GM18858 (cell line): Measurements from ENCODE around the gene MOK.

ENCODE experiments used
- ATAC-seq: cut with Tn5 transposase; IDR thresholded peaks from one replicate; pipeline ENCODE4 v1.9.1; 2021; ENCODE audit not compliant: unreplicated experiment

MOK gene

DNA sequence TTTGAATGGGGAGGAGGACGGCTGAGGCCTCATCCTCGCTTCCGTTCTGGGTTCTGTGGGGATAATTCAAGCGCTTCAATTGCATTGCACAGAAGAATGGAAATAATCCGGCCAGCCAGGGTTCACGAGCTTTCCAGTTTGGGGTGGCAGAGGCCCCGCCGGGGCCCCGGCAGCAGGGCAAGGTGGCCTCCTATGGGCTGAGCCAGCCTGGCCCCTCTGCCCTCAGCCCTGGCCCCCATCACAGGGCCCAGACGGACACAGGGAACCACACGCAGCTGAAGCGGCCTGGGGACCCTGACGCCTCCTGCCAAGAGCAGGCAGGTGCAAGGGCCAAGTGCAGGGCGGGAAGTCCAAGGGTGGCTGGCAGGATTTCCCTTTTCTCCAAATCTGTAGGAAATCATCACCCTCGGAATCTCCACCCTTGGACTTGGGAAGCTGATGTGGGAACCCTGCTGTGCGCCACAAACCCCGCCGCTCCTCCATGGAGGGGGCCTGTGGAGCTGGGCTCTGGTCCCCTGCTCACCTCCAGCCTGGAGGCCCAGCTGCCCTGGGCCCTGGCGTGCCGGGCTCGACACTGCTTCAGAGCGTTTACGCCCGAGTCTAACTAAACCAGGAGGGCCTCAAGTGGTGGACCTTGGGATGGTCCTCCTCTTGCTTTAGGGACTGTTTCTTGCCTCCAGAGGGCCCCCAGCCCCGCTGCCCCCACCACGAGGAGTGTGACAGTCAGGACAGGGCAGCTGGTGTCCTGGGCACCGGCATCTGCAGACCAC, 78.4 kb downstream of the MOK start:
- no peak for ATAC-seq

DNA sequence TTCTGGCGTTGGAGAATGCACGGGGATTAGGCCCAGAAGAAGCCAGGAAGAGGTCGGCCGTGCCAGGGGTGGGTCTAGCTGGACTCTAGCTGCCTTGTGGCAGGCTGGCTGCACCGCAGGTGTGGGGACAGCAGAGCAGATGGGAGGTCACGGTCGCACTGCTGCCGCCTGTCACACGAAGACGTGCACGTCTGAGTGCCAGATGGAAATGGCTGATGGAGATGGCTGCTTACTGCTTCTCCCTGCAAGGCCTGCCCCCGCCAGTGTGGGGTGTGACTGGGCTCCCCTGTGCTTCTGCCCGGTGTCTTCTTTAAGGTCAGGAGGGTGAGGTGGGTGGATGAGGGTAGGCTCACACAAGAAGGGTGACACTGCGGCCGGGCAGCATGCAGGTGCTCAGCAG, 79.0 kb downstream of the MOK start:
- ATAC-seq, result no peak

GRCh38 chr14:102225386-102225785, 79.6 kb downstream of the MOK start:
- ATAC-seq, result no peak

GRCh38 chr14:102223682-102224081, 81.3 kb downstream of the MOK start:
- ATAC-seq, result no peak

DNA sequence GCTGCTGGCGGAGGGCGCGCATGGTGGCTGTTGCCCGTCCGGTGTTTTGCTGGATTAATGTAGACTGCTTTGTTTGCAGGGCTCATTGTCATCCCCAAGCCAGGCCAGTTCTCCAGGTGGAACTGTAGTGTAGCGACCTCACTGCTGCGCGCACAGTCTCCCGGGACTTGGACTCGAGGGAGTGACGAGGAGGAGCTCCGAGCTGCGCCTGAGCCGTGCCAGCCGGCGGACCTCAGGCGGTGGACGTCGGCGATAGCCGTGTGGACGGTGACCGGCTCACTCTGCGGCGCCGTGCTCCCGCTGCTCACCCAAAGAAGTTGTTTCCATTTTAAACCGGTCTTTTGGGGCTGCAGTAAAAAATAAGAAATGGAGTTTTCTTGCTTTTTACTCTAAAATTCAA, 82.2 kb downstream of the MOK start:
- ATAC-seq, result no peak

DNA sequence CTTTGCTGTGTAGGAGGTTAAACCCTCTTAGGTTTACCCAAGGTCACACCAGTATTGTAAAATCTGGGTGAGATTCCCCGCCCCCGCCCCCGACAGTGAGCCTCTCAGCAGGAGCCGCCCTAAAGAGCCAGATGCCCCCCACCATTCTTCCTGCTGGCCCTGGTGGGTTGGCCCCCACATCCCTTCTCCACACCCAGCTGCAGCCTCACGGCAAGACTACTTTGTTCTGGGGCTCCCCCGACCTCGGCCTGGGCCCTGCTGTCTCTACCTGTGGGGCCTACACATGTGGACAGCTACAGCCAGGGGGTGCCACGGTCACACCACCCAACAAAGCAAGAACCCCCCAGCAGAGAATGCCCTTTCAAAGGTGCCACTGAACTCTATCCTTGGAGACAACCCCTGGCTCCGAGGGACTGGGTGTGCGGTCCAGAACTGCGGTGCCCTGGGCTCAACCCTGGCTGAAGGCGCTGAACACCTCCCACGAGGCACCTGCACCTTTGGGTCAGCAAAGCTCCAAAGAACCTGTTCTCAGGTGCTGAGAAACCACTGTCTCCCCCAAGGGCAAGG, 82.9 kb downstream of the MOK start:
- ATAC-seq, result no peak

- ATAC-seq, result no peak
These were observed 83.9 kb downstream of the MOK start for GRCh38 chr14:102221026-102221425.

DNA sequence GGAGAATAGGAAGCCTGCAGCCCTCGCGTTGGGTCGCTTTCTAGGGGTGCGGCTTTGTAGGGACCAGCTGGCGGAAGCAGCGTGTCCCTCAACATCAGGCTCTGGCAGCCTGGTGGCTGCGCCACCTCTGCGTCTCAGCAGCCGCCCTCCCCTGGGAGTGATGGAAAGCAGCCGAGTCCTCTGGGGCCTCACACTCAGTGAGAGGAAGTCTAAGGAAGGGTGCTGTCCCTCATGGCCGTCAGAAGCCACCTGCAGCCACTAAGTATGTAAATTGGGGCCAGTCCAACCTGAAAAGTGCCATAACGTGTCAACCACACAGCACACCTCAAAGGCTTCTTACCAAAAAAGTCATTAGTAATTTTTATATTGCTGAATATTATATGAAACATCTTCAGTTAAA, 84.9 kb downstream of the MOK start:
- peak; percentile 87 for ATAC-seq

- no peak for ATAC-seq
These were observed 85.6 kb downstream of the MOK start for GRCh38 chr14:102219316-102219715.

DNA sequence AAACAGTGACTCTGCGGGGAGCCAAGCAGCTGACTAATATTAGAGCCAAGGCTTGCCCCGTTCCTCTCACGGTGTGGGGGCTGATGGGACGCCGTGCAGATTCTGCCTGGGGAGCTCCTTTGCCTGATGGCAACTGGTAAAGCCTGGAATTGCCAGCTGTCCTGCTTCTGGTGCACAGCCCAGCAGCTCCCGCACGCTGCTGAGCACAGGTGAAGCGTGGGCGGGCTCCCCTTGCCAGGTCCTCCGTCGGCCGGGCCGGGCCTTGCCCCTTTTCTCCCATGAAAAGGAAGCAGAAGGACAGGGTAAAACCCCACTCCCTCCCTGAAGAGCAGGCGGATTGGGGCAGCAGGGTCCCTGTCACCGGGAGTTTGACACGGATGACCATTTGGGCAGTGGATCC, 86.3 kb downstream of the MOK start:
- no peak for ATAC-seq

DNA sequence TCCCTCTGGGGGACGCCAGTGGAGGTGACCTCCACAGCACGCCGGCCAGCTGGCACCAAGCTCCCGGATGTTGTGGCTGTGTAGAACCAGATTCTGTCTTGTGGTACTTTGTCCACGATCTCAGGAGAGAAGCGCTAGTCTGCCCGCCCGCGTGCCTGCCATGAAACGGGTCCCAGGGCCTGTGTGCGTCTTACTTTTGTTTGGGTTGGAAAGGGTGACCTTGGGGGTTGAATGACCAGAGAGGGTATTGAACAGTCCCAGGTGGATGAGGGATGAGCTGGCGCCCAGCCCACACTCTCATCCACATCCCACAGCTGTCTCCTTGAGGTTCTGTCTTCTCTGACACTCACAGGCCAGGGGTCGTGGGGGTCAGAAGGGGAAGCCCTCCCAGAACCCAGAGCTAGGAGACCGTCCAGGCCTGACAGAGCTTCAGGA, 87.0 kb downstream of the MOK start:
- ATAC-seq, result no peak

DNA sequence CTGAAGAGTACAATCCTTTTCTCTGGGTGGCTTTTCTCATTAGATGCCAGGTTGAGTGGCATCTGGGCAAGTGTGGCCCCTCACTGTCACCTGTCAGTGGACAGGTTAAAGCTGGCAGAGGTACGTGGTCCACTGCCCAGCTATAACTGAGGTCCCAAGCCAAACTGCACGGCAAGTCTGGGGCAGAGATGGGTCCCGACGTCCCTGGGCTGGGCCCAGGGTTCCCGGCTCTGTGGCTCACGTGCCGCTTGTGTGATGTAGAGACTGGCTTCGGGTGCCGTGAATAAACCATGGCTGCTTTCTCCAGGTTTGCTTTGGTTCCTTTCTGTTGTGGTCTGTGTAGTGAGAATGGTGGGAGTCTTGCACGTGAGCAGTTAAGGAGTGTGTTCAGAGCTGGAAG, 87.6 kb downstream of the MOK start:
- ATAC-seq, result no peak

DNA sequence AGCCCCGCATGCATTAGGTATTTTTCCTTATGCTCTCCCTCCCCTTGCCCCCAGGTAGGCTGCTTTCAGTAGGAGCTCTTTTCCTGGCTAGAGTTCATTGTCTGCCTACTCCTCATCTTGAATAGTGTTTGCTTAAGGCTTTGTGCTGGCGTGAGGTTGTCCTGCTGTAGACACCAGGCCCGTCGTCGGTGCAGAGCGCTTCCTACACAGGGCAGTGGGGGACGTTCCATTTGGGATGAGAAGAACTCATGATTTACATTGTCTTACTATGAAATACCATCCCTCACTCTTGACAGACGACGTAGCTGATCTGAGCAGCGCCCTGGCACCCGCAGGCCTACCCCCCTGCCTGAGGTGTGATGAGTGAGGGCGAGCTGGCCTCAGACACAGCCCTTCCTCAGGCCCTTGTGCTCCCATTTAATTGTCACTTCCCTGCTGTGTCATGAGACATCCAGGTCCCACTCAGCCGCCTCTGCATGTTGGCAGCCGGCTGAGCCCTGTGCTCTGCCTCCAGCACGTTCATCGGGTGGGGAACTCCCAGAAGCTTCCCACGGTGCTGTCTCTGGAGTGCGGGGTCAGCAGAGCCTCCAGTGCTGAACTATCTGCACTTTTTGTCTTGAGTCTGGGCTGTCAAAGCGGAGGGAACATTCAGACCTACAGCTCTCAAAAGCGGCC, 89.3 kb downstream of the MOK start:
- no peak for ATAC-seq

GRCh38 chr14:102215071-102215470, 89.9 kb downstream of the MOK start:
- ATAC-seq, result no peak

GRCh38 chr14:102213984-102214658, 90.8 kb downstream of the MOK start:
- no peak for ATAC-seq

- ATAC-seq, result no peak
These were observed 91.5 kb downstream of the MOK start for GRCh38 chr14:102213470-102213869.

GRCh38 chr14:102212845-102213244, 92.1 kb downstream of the MOK start:
- ATAC-seq, result no peak

DNA sequence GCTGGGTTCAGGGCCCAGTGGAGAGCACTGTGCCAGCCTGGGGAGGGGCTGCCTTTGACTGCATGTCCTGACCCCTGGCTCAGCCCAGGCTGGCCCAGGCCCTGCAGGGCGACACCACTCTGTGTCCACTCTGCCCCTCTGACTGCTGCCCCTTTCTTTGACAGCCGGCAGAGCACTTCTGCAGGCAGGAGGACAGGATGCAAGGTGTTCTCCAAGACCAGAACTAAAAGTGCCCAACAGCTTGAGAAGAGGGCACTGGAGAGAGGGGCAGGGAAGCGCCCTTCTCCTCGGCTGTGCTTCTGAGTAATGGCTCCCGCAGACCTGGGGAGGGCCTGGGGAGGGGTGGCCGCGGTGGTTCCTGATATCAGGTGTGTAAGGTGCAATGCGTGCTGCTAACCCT, 92.6 kb downstream of the MOK start:
- ATAC-seq, result no peak

DNA sequence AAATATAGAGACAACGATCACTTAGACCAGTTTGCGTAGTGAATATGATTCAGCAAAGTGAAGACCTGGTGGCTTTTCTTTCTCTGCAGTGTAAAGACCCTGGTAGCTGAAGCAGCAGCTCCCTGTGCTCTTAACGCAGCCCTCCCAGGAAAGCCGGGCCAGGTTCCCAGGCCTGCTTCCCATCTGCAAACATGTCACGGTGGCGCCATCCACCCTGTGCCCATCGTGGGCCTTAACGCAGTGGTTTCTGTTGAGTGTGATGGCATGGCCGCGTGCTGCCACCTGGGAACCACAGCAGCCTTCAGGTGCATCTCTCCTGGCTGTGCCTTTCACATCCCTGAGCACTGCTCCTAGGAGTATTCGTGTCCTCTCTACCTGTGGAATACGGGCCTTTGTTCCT, 93.7 kb downstream of the MOK start:
- no peak for ATAC-seq

DNA sequence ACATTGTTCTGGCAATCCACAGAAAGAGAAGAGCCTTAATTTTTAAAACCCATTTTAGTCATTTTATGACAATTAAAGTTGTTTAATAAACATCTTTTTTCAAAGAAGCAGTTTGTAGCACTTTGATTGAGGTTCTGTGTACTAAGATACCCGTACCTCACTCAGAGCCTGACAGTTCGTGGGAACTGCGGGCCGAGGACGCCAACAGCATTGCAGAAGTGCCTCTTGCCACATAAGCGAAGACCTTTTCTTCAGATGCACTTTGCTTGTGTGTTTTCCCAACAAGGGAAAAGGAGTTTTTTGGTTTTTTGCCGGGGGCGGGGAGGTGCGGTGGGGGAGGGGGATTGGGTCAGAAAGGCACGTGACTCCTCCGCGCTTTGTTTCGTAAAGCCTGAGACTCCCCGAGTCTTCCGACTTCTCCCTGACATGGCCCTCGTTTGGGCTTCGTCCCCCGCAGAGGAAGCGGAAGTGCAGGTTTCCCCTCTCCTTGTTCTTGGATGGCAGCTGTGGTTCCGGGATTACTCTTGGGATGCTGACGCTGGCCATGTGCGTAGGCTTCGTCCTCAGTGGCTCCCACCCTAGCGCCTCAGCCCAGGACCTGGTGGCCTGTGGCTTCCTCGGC, 94.4 kb downstream of the MOK start:
- ATAC-seq, result no peak

DNA sequence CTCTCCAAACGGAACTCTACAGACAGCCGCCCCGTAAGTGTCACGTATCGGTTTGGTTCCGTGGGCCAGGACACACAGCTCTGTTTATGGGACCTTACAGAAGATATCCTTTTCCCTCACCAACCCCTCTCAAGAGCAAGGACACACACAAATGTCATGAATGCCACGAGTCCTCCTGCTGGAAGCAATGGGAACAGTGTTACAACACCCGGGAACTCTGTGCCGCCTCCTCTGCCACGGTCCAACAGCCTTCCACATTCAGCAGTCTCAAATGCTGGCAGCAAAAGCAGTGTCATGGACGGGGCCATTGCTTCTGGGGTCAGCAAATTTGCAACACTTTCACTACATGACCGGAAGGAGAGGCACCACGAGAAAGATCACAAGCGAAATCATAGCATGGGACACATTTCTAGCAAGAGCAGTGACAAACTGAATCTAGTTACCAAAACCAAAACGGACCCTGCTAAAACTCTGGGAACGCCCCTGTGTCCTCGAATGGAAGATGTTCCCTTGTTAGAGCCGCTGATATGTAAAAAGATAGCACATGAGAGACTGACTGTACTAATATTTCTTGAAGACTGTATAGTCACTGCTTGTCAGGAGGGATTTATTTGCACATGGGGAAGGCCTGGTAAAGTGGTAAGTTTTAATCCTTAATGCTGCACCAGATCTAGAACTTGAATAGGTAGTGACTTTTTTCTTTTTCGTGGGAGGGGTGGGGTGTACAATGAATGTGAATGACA, 95.6 kb downstream of the MOK start:
- ATAC-seq, result no peak
